ENCODE data around the gene TMPRSS11D.

The TMPRSS11D gene

GRCh38 chr4:67912080-67912479 is 28.3 kb upstream of the TMPRSS11D start:
- Histone ChIP-seq H3K27ac (no peak overlapping the region), H3K9me3 (no peaks in the 10 kb centered on the region), H4K20me1 (no peaks in the 10 kb centered on the region), H3K4me2 (no peak overlapping the region), H3K27me3 (no peaks in the 10 kb centered on the region), H3K36me3 (no peaks in the 10 kb centered on the region), H3K9ac (no peak overlapping the region), H3K4me3 (no peak overlapping the region), H3K4me1 (no peaks in the 10 kb centered on the region)
- TF ChIP-seq Cebpa-rat (IDR thresholded peaks at IDR 0.05), result no peak

GRCh38 chr4:67911638-67912037 is 27.8 kb upstream of the TMPRSS11D start:
- H3K4me3 ChIP-seq, result no peak overlapping the region
- no peaks in the 10 kb centered on the region for H3K9me3 ChIP-seq
- H3K4me2 ChIP-seq, result no peak overlapping the region
- no peaks in the 10 kb centered on the region for H3K4me1 ChIP-seq
- H3K27ac ChIP-seq, result no peak overlapping the region
- no peaks in the 10 kb centered on the region for H4K20me1 ChIP-seq
- no peak for TF ChIP-seq Cebpa-rat (IDR thresholded peaks at IDR 0.05)
- H3K9ac ChIP-seq, result no peak overlapping the region
- no peaks in the 10 kb centered on the region for H3K27me3 ChIP-seq
- H3K36me3 ChIP-seq, result no peaks in the 10 kb centered on the region

DNA sequence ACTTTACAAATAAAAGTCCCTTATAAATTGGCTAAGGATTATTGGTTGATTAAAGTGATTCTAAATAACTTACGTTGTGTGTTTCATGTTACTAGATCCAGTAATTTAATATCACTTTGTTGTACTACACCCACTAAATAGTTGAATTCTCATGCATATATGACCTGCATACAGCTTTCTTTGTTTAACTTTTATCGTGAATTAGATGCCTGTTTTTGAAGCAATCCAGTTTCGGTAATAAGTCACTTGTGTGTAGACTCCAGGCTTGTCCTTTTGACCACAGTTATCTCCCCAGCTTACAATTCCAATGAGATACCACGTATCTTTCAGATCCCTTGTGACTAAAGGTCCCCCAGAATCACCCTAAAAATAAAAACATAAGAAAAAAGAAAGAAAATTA is 27.3 kb upstream of the TMPRSS11D start:
- no peak overlapping the region for H3K4me2 ChIP-seq

GRCh38 chr4:67910585-67910905 is 26.7 kb upstream of the TMPRSS11D start:
- H3K4me2 ChIP-seq, result no peak overlapping the region
- TF ChIP-seq Cebpa-rat (IDR thresholded peaks at IDR 0.05), result no peak
- H3K4me1 ChIP-seq, result no peaks in the 10 kb centered on the region
- no peaks in the 10 kb centered on the region for H4K20me1 ChIP-seq
- H3K27me3 ChIP-seq, result no peaks in the 10 kb centered on the region
- no peak overlapping the region for H3K27ac ChIP-seq
- no peaks in the 10 kb centered on the region for H3K9me3 ChIP-seq
- no peaks in the 10 kb centered on the region for H3K36me3 ChIP-seq
- H3K4me3 ChIP-seq, result no peak overlapping the region
- no peak overlapping the region for H3K9ac ChIP-seq

More for the DNA sequence above, 27.3 kb upstream of the TMPRSS11D start:
- Histone ChIP-seq H3K27me3 (no peaks in the 10 kb centered on the region), H3K27ac (no peak overlapping the region), H3K9ac (no peak overlapping the region), H4K20me1 (no peaks in the 10 kb centered on the region), H3K4me1 (no peaks in the 10 kb centered on the region), H3K9me3 (no peaks in the 10 kb centered on the region), H3K4me3 (no peak overlapping the region), H3K36me3 (no peaks in the 10 kb centered on the region)
- TF ChIP-seq Cebpa-rat (IDR thresholded peaks at IDR 0.05), result no peak

DNA sequence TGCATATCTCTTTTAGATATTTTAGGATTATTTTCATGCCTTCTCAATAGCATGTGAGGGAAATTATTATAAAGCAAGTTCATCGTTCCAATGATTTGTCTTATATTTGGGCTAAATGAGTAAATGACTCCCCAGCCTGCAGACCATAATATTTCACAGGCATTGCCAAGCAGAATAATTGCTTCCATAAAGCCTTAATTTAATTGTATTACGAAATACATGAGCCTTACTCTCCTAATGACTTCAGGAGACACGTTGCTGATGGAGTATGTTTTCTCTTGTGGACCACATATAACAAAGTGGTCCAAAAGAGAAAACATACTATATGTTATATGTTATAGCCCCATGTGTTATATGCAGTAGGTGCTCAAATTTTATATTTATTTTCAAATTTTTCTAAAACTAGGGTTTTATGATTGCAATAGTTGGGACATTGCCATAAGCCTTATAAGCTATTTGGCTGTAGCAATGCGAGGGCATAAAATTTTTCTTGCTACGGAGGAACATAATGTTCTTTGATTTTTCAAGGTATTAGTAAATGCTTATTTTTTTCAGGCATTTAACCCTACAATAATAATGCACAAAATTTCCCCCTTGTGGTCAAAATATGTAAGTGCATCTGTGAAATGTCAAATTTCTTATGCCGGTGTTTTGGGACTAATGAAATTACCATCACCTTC is 26.2 kb upstream of the TMPRSS11D start:
- H3K27ac ChIP-seq, result no peak overlapping the region
- H4K20me1 ChIP-seq, result no peaks in the 10 kb centered on the region
- H3K4me3 ChIP-seq, result no peak overlapping the region
- no peak for TF ChIP-seq Cebpa-rat (IDR thresholded peaks at IDR 0.05)
- no peak overlapping the region for H3K4me2 ChIP-seq
- H3K4me1 ChIP-seq, result no peaks in the 10 kb centered on the region
- H3K9ac ChIP-seq, result no peak overlapping the region
- H3K36me3 ChIP-seq, result no peaks in the 10 kb centered on the region
- no peaks in the 10 kb centered on the region for H3K27me3 ChIP-seq
- no peaks in the 10 kb centered on the region for H3K9me3 ChIP-seq

DNA sequence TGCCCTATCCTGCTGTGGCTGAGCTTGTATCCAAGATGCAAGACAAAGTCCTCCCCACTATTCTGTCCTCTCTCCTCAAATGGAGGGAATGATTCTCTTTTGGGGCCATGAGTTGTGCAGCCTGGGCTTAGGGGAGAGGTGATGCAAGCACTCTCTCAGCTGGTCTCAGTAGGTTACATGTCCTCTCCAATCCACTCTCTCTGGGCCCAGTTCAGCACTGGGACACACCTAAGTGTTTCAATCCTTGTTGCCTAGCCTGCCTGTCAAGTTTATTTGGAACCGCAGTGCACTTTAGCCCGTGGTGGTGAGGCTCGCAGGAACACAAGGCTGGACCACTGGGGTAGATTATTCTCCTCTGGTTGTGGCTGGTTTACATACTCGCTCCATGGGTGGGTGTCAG is 23.8 kb upstream of the TMPRSS11D start:
- no peaks in the 10 kb centered on the region for H3K4me1 ChIP-seq
- H3K4me3 ChIP-seq, result no peak overlapping the region
- no peaks in the 10 kb centered on the region for H3K36me3 ChIP-seq
- H3K9me3 ChIP-seq, result no peaks in the 10 kb centered on the region
- TF ChIP-seq Cebpa-rat (IDR thresholded peaks at IDR 0.05), result no peak
- no peak overlapping the region for H3K9ac ChIP-seq
- H4K20me1 ChIP-seq, result no peaks in the 10 kb centered on the region
- no peak overlapping the region for H3K27ac ChIP-seq
- H3K4me2 ChIP-seq, result no peak overlapping the region
- no peaks in the 10 kb centered on the region for H3K27me3 ChIP-seq

- no peak overlapping the region for H3K9ac ChIP-seq
- no peak overlapping the region for H3K4me3 ChIP-seq
- H3K9me3 ChIP-seq, result peaks cover 11% of the 10 kb centered on the region
- TF ChIP-seq Cebpa-rat (IDR thresholded peaks at IDR 0.05), result no peak
- H3K36me3 ChIP-seq, result no peaks in the 10 kb centered on the region
- H3K27ac ChIP-seq, result no peak overlapping the region
- no peaks in the 10 kb centered on the region for H4K20me1 ChIP-seq
- H3K27me3 ChIP-seq, result no peaks in the 10 kb centered on the region
- H3K4me2 ChIP-seq, result no peak overlapping the region
- H3K4me1 ChIP-seq, result no peaks in the 10 kb centered on the region
These were observed 15.3 kb upstream of the TMPRSS11D start for GRCh38 chr4:67899096-67899495.

GRCh38 chr4:67897686-67898085 is 13.9 kb upstream of the TMPRSS11D start:
- no peak for TF ChIP-seq Cebpa-rat (IDR thresholded peaks at IDR 0.05)
- H3K4me2 ChIP-seq, result no peak overlapping the region
- H3K9ac ChIP-seq, result no peak overlapping the region
- peaks cover 11% of the 10 kb centered on the region for H3K9me3 ChIP-seq
- H3K27ac ChIP-seq, result no peak overlapping the region
- no peaks in the 10 kb centered on the region for H3K36me3 ChIP-seq
- no peaks in the 10 kb centered on the region for H4K20me1 ChIP-seq
- H3K4me1 ChIP-seq, result no peaks in the 10 kb centered on the region
- no peaks in the 10 kb centered on the region for H3K27me3 ChIP-seq
- no peak overlapping the region for H3K4me3 ChIP-seq

DNA sequence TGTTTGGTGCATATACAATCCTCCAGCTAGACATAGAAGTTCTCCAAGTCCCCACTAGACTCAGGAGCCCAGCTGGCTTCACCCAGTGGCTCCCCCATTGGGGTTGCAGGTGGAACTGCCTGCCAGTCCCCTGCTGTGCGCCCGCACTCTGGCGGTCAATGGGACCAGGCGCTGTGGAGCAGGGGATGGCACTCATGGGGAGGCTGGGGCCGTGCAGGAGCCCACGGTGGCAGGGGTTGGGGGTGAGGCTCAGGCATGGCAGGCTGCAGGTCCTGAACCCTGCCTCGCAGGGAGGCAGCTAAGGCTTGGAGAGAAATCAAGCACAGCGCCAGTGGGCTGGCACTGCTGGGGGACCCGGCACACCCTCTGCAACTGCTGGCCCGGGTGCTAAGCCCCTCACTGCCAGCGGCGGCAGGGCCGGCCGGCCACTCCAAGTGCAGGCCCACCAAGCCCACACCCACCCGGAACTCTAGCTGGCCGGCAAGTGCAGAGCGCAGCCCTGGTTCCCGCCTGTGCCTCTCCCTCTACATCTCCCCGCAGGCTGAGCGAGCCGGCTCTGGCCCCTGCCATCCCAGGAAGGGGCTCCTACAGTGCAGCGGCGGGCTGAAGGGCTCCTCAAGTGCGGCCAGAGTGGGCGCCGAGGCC is 12.7 kb upstream of the TMPRSS11D start:
- Histone ChIP-seq H3K9ac (no peak overlapping the region), H3K4me3 (no peak overlapping the region), H4K20me1 (no peaks in the 10 kb centered on the region), H3K27me3 (no peaks in the 10 kb centered on the region), H3K36me3 (no peaks in the 10 kb centered on the region), H3K27ac (no peak overlapping the region), H3K4me1 (no peaks in the 10 kb centered on the region), H3K4me2 (no peak overlapping the region), H3K9me3 (peaks cover 11% of the 10 kb centered on the region)
- TF ChIP-seq Cebpa-rat (IDR thresholded peaks at IDR 0.05), result no peak

- no peak overlapping the region for H3K4me3 ChIP-seq
- no peak overlapping the region for H3K9ac ChIP-seq
- no peak overlapping the region for H3K4me2 ChIP-seq
- H3K4me1 ChIP-seq, result peaks cover 5% of the 10 kb centered on the region
- no peaks in the 10 kb centered on the region for H3K36me3 ChIP-seq
- peaks cover 11% of the 10 kb centered on the region for H3K9me3 ChIP-seq
- H3K27me3 ChIP-seq, result no peaks in the 10 kb centered on the region
- H4K20me1 ChIP-seq, result no peaks in the 10 kb centered on the region
- no peak overlapping the region for H3K27ac ChIP-seq
- no peak for TF ChIP-seq Cebpa-rat (IDR thresholded peaks at IDR 0.05)
These were observed 10.9 kb upstream of the TMPRSS11D start for GRCh38 chr4:67894659-67895058.
